NCI-H1436 (cell line): ENCODE results near the gene TBCC.
A peak's percentile ranks its signal among the peaks of the same experiment; 100 is the strongest.
"Not testable (repeated sequence)": the region's sequence is repeated elsewhere in the genome, so short reads cannot be mapped to it uniquely, and the experiment has no call there.

Source experiments
- DNase-seq: peaks from one replicate; lab custom pipeline; 2025; lab: John Stamatoyannopoulos, UW

Gene TBCC

GRCh38 chr6:42733867-42734481 lies 11.9 kb downstream of the TBCC start:
- DNase-seq: not testable (repeated sequence)

- no peak for DNase-seq
Measured at GRCh38 chr6:42729731-42730130, 16.2 kb downstream of the TBCC start.

GRCh38 chr6:42727627-42728026 lies 18.3 kb downstream of the TBCC start:
- DNase-seq: no peak

- DNase-seq: no peak
Measured at GRCh38 chr6:42727087-42727611, 18.8 kb downstream of the TBCC start.

- DNase-seq: peak; percentile 71
Measured at GRCh38 chr6:42726485-42727086, 19.3 kb downstream of the TBCC start.

- DNase-seq: no peak
Measured at GRCh38 chr6:42726026-42726425, 19.9 kb downstream of the TBCC start.

GRCh38 chr6:42724825-42725224 lies 21.1 kb downstream of the TBCC start:
- no peak for DNase-seq

GRCh38 chr6:42722497-42722896 lies 23.4 kb downstream of the TBCC start, which contains the start of gene PRPH2:
Gene PRPH2, minus strand, starts transcription at chr6:42722597. Its CDS starts 263 bp downstream, at chr6:42722334.
- DNase-seq: no peak

- no peak for DNase-seq
Measured at GRCh38 chr6:42720739-42721138, 25.2 kb downstream of the TBCC start.

- DNase-seq: no peak
Measured at GRCh38 chr6:42715871-42716270, 30.0 kb downstream of the TBCC start.

GRCh38 chr6:42714098-42714761 lies 31.7 kb downstream of the TBCC start:
- DNase-seq: no peak

GRCh38 chr6:42711930-42712329 lies 34.0 kb downstream of the TBCC start:
- DNase-seq: no peak

GRCh38 chr6:42710316-42710715 lies 35.6 kb downstream of the TBCC start:
- peak; percentile 28 for DNase-seq

GRCh38 chr6:42709871-42710270 lies 36.0 kb downstream of the TBCC start:
- DNase-seq: no peak

GRCh38 chr6:42708096-42708495 lies 37.8 kb downstream of the TBCC start:
- DNase-seq: no peak

GRCh38 chr6:42707595-42707994 lies 38.3 kb downstream of the TBCC start:
- DNase-seq: no peak

- no peak for DNase-seq
Measured at GRCh38 chr6:42704937-42705374, 40.9 kb downstream of the TBCC start.

GRCh38 chr6:42704251-42704936 lies 41.5 kb downstream of the TBCC start:
- DNase-seq: no peak

GRCh38 chr6:42702786-42703185 lies 43.1 kb downstream of the TBCC start:
- not testable (repeated sequence) for DNase-seq

GRCh38 chr6:42702200-42702599 lies 43.7 kb downstream of the TBCC start:
- no peak for DNase-seq

GRCh38 chr6:42698217-42698616 lies 47.7 kb downstream of the TBCC start:
- DNase-seq: no peak

- no peak for DNase-seq
Measured at GRCh38 chr6:42697268-42697655, 48.6 kb downstream of the TBCC start.
